Measurements from ENCODE around the gene PER3.

The PER3 gene

GRCh38 chr1:7842517-7842916 lies 58.4 kb downstream of the PER3 start:
- Histone ChIP-seq H3K9me2 (replicated peaks; ENCODE audit: low read depth, low read length) (no peaks in the 10 kb centered on the region), H3K79me2 (ENCODE audit: insufficient read depth, low read length) (no peaks in the 10 kb centered on the region), H2AFZ (ENCODE audit: low read length) (no peak overlapping the region), H4K20me1 (ENCODE audit: insufficient read depth, low read length, poor library complexity, severe bottlenecking) (no peaks in the 10 kb centered on the region), H3K4me1 (ENCODE audit: insufficient read depth, low read length, poor library complexity, severe bottlenecking) (no peaks in the 10 kb centered on the region), H3K9me3 (ENCODE audit: insufficient read depth, low read depth, low read length) (peaks cover 12% of the 10 kb centered on the region; the same call in 1 of the 2 replicates), H3K9ac (ENCODE audit: low read depth, low read length, poor library complexity, severe bottlenecking) (no peak overlapping the region), H3K4me2 (ENCODE audit: low read depth, low read length, poor library complexity, severe bottlenecking) (peak overlapping the region; percentile 28), H3K4me3 (ENCODE audit: low read length, poor library complexity, severe bottlenecking) (no peak overlapping the region), H3K36me3 (ENCODE audit: insufficient read depth, low read length) (no peaks in the 10 kb centered on the region), H3K27me3 (ENCODE audit: insufficient read depth, low read length, poor library complexity, severe bottlenecking) (no peaks in the 10 kb centered on the region), H3F3A (ENCODE audit: low read depth) (no peaks in the 10 kb centered on the region)
- no peak for TF ChIP-seq EZH2phosphoT487 (IDR thresholded peaks at IDR 0.05; ENCODE audit: borderline replicate concordance)
- TF ChIP-seq, protein P1, sequence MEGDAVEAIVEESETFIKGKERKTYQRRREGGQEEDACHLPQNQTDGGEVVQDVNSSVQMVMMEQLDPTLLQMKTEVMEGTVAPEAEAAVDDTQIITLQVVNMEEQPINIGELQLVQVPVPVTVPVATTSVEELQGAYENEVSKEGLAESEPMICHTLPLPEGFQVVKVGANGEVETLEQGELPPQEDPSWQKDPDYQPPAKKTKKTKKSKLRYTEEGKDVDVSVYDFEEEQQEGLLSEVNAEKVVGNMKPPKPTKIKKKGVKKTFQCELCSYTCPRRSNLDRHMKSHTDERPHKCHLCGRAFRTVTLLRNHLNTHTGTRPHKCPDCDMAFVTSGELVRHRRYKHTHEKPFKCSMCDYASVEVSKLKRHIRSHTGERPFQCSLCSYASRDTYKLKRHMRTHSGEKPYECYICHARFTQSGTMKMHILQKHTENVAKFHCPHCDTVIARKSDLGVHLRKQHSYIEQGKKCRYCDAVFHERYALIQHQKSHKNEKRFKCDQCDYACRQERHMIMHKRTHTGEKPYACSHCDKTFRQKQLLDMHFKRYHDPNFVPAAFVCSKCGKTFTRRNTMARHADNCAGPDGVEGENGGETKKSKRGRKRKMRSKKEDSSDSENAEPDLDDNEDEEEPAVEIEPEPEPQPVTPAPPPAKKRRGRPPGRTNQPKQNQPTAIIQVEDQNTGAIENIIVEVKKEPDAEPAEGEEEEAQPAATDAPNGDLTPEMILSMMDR (conservative IDR thresholded peaks at IDR 0.05; ENCODE audit: low read length) = no peak

GRCh38 chr1:7845761-7846160 lies 61.7 kb downstream of the PER3 start:
- no peaks in the 10 kb centered on the region for H4K20me1 ChIP-seq (ENCODE audit: insufficient read depth, low read length, poor library complexity, severe bottlenecking)
- no peak overlapping the region for H3K9ac ChIP-seq (ENCODE audit: low read depth, low read length, poor library complexity, severe bottlenecking)
- H3K4me3 ChIP-seq (ENCODE audit: low read length, poor library complexity, severe bottlenecking) = no peak overlapping the region
- no peaks in the 10 kb centered on the region for H3K27me3 ChIP-seq (ENCODE audit: insufficient read depth, low read length, poor library complexity, severe bottlenecking)
- H3K4me2 ChIP-seq (ENCODE audit: low read depth, low read length, poor library complexity, severe bottlenecking) = no peak overlapping the region
- no peaks in the 10 kb centered on the region for H3K4me1 ChIP-seq (ENCODE audit: insufficient read depth, low read length, poor library complexity, severe bottlenecking)
- H3K9me2 ChIP-seq (replicated peaks; ENCODE audit: low read depth, low read length) = no peaks in the 10 kb centered on the region
- no peaks in the 10 kb centered on the region for H3K79me2 ChIP-seq (ENCODE audit: insufficient read depth, low read length)
- no peaks in the 10 kb centered on the region for H3K36me3 ChIP-seq (ENCODE audit: insufficient read depth, low read length)
- H3F3A ChIP-seq (ENCODE audit: low read depth) = no peaks in the 10 kb centered on the region
- H2AFZ ChIP-seq (ENCODE audit: low read length) = no peak overlapping the region
- H3K9me3 ChIP-seq (ENCODE audit: insufficient read depth, low read depth, low read length) = no peaks in the 10 kb centered on the region
- TF ChIP-seq EZH2phosphoT487 (IDR thresholded peaks at IDR 0.05; ENCODE audit: borderline replicate concordance) = no peak
- TF ChIP-seq, protein P1 (conservative IDR thresholded peaks at IDR 0.05; ENCODE audit: low read length) = no peak

DNA sequence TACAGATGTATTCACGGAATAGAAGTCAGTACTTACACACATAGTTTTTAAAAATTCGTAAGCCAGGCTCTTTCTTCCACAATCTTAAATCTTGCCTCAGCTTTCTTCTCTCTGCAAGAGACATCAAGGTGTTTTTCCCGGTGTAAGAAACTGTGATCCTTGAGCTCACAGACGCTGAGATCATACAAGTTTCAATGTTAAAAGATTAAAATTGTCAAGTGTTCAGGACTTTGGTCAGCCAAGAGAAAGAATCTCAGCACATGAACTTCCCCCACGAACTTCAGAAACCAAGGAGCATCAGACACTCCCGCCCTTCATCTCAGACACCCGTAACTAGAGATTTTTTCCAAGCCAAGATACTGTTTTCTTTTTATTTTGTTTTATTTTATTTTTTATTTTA lies 62.6 kb downstream of the PER3 start:
- H4K20me1 ChIP-seq (ENCODE audit: insufficient read depth, low read length, poor library complexity, severe bottlenecking) = no peaks in the 10 kb centered on the region
- no peaks in the 10 kb centered on the region for H3K27me3 ChIP-seq (ENCODE audit: insufficient read depth, low read length, poor library complexity, severe bottlenecking)
- H3K4me1 ChIP-seq (ENCODE audit: insufficient read depth, low read length, poor library complexity, severe bottlenecking) = no peaks in the 10 kb centered on the region
- H3K36me3 ChIP-seq (ENCODE audit: insufficient read depth, low read length) = no peaks in the 10 kb centered on the region
- H3K9me2 ChIP-seq (replicated peaks; ENCODE audit: low read depth, low read length) = no peaks in the 10 kb centered on the region
- H3F3A ChIP-seq (ENCODE audit: low read depth) = no peaks in the 10 kb centered on the region
- no peak for TF ChIP-seq EZH2phosphoT487 (IDR thresholded peaks at IDR 0.05; ENCODE audit: borderline replicate concordance)
- TF ChIP-seq, protein P1 (conservative IDR thresholded peaks at IDR 0.05; ENCODE audit: low read length) = no peak
- no peaks in the 10 kb centered on the region for H3K9me3 ChIP-seq (ENCODE audit: insufficient read depth, low read depth, low read length)
- H2AFZ ChIP-seq (ENCODE audit: low read length) = no peak overlapping the region
- no peak overlapping the region for H3K4me2 ChIP-seq (ENCODE audit: low read depth, low read length, poor library complexity, severe bottlenecking)
- no peak overlapping the region for H3K4me3 ChIP-seq (ENCODE audit: low read length, poor library complexity, severe bottlenecking)
- H3K79me2 ChIP-seq (ENCODE audit: insufficient read depth, low read length) = no peaks in the 10 kb centered on the region
- no peak overlapping the region for H3K9ac ChIP-seq (ENCODE audit: low read depth, low read length, poor library complexity, severe bottlenecking)
